Esophagus squamous epithelium (tissue), 4 donors: Measurements from ENCODE around the gene INO80E.

Experiments used
- POLR2A ChIP-seq, 4 donors: fragments of 450-650 bp; IDR thresholded peaks; one replicate each; pipeline ENCODE4 v1.6.1; 2017; ENCODE audit warnings: antibody characterized with exemption in 4 of 4, mild to moderate bottlenecking in 4 of 4, moderate library complexity in 3 of 4
- TF ChIP-seq, protein P1 (sequence below), 6 experiments: fragments of 450-650 bp in 4 of 6; fragments of 200-600 bp in 2 of 6; sonication (generic) in 2 of 6; IDR thresholded peaks; one replicate each; pipeline ENCODE4 v1.5.1; 2016 to 2019; ENCODE audit warnings: antibody characterized with exemption in 6 of 6, mild to moderate bottlenecking in 4 of 6, moderate library complexity in 4 of 6

DNA sequence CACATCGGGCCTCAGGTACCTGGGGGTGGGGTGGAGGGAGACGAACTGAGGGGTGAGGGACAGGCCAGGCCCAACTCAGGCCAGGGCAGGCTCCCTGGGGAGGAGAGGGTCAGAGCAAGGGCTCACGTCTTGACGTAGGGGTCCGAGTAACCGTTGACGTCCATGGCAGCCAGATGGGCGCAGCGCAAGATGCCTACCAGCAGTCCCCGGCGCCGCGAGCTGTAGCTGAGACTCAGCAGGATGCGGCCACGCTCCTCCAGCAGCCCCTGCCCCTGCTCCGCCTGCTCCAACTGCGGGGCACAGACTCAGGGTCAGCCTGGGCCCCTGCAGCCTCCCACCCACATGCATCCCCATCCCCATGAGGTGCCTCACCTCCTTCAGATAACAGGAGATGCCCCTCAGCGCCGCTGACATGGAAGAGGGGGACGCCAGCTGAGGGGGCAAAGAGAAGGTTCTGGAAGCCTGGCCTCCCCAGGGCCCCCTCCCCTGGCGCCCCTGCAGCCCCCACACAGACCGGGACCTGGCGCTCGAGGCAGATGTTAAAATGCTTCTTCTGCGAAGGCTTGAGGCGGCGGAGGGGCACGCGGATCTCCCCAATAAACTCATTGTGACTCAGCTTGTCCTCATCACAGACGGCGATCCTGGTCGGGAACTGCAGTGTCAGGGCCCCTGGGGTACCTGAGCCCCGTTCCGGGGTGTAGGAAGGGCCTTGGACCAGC lies 10.8 kb downstream of the INO80E start:
- TF ChIP-seq, protein P1, sequence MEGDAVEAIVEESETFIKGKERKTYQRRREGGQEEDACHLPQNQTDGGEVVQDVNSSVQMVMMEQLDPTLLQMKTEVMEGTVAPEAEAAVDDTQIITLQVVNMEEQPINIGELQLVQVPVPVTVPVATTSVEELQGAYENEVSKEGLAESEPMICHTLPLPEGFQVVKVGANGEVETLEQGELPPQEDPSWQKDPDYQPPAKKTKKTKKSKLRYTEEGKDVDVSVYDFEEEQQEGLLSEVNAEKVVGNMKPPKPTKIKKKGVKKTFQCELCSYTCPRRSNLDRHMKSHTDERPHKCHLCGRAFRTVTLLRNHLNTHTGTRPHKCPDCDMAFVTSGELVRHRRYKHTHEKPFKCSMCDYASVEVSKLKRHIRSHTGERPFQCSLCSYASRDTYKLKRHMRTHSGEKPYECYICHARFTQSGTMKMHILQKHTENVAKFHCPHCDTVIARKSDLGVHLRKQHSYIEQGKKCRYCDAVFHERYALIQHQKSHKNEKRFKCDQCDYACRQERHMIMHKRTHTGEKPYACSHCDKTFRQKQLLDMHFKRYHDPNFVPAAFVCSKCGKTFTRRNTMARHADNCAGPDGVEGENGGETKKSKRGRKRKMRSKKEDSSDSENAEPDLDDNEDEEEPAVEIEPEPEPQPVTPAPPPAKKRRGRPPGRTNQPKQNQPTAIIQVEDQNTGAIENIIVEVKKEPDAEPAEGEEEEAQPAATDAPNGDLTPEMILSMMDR (IDR thresholded peaks at IDR 0.05) = no peak
- no peak for TF ChIP-seq POLR2A (IDR thresholded peaks at IDR 0.05)
